Suprapubic skin (tissue), 4 donors: Measurements from ENCODE around the gene IQCM.

Source experiments
- EP300 ChIP-seq: sonication (generic); formaldehyde crosslinking; IDR thresholded peaks from one replicate; pipeline ENCODE4 v1.6.1; 2017; ENCODE audit warnings: antibody characterized with exemption
- POLR2A ChIP-seq, 2 donors: fragments of 450-650 bp; IDR thresholded peaks; one replicate each; pipeline ENCODE4 v1.6.1; 2017; ENCODE audit warnings: antibody characterized with exemption in 2 of 2, mild to moderate bottlenecking in 2 of 2, moderate library complexity in 2 of 2
- POLR2AphosphoS5 ChIP-seq, 3 donors: sonication (generic); formaldehyde crosslinking; IDR thresholded peaks; one replicate each; pipeline ENCODE4 v1.6.1; 2017; ENCODE audit warnings: antibody characterized with exemption in 3 of 3
- TF ChIP-seq, protein P1 (sequence below), 2 donors: fragments of 200-600 bp in 1 of 2; fragments of 450-650 bp in 1 of 2; sonication (generic) in 1 of 2; IDR thresholded peaks; one replicate each; pipeline ENCODE4 v1.5.1; 2016 to 2019; ENCODE audit warnings: antibody characterized with exemption in 2 of 2, mild to moderate bottlenecking in 1 of 2, moderate library complexity in 1 of 2

- TF ChIP-seq, protein P1, sequence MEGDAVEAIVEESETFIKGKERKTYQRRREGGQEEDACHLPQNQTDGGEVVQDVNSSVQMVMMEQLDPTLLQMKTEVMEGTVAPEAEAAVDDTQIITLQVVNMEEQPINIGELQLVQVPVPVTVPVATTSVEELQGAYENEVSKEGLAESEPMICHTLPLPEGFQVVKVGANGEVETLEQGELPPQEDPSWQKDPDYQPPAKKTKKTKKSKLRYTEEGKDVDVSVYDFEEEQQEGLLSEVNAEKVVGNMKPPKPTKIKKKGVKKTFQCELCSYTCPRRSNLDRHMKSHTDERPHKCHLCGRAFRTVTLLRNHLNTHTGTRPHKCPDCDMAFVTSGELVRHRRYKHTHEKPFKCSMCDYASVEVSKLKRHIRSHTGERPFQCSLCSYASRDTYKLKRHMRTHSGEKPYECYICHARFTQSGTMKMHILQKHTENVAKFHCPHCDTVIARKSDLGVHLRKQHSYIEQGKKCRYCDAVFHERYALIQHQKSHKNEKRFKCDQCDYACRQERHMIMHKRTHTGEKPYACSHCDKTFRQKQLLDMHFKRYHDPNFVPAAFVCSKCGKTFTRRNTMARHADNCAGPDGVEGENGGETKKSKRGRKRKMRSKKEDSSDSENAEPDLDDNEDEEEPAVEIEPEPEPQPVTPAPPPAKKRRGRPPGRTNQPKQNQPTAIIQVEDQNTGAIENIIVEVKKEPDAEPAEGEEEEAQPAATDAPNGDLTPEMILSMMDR (IDR thresholded peaks at IDR 0.05) = no peak
- TF ChIP-seq POLR2AphosphoS5 (IDR thresholded peaks at IDR 0.05) (no peak), POLR2A (IDR thresholded peaks at IDR 0.05) (no peak), EP300 (no peak)
Measured at GRCh38 chr4:149353241-149353640, 462.4 kb downstream of the IQCM start.
